K562 (cell line): ENCODE results near the gene COL7A1. TPM values are rescaled to one million over a fixed set of nuclear protein-coding genes. Genes with fewer than 3 reads are reported as not detected.

Experiments
- BRCA1 ChIP-seq, 2 experiments: fragments of 450-650 bp in 1 of 2; sonication (generic) in 1 of 2; formaldehyde crosslinking in 1 of 2; IDR thresholded peaks; 2 replicates each; pipeline versions ENCODE4 v1.5.0 to v1.6.1; 2017 to 2020; ENCODE audit warnings: mild to moderate bottlenecking in 1 of 2, missing genetic modification reagents in 1 of 2
- BRD4 ChIP-seq: fragments of 200-600 bp; sonication (generic); IDR thresholded peaks from 2 replicates; pipeline ENCODE4 v1.6.1; 2017; ENCODE audit warnings: inconsistent platforms
- CBX8 ChIP-seq: fragments of 200-600 bp; sonication (generic); IDR thresholded peaks from 2 replicates; pipeline ENCODE4 v1.6.1; 2012; ENCODE audit warnings: borderline replicate concordance, mixed run types, low read depth, mild to moderate bottlenecking, moderate library complexity, mixed read lengths, low read length, control low read depth, inconsistent platforms; ENCODE audit not compliant: poor library complexity, severe bottlenecking; ENCODE audit errors: extremely low read depth
- DPF2 ChIP-seq: fragments of 450-650 bp; IDR thresholded peaks from 2 replicates; pipeline ENCODE4 v1.6.1; 2016
- ELF1 ChIP-seq: fragments of 200-800 bp; sonication (Bioruptor generic); IDR thresholded peaks from 2 replicates; pipeline ENCODE4 v1.6.1; 2016; ENCODE audit warnings: missing genetic modification characterization, missing compliant biosample characterization
- ETV5 ChIP-seq: sonication (generic); formaldehyde crosslinking; IDR thresholded peaks from 2 replicates; pipeline ENCODE4 v1.4.0; 2020; ENCODE audit warnings: low read depth, mild to moderate bottlenecking, missing genetic modification reagents
- HMG20B ChIP-seq: fragments of 250-450 bp; sonication (Bioruptor Pico); IDR thresholded peaks from 2 replicates; pipeline ENCODE4 v1.5.0; 2021; ENCODE audit warnings: mild to moderate bottlenecking
- KHSRP ChIP-seq: fragments of 450-650 bp; IDR thresholded peaks from 2 replicates; pipeline ENCODE4 v1.6.1; 2017
- LARP7 ChIP-seq: fragments of 450-650 bp; IDR thresholded peaks from 2 replicates; pipeline ENCODE4 v1.6.1; 2016
- MCM5 ChIP-seq: fragments of 450-650 bp; IDR thresholded peaks from 2 replicates; pipeline ENCODE4 v1.6.1; 2016; ENCODE audit warnings: low read depth
- MTF1 ChIP-seq: fragments of 250-450 bp; sonication (Bioruptor Pico); IDR thresholded peaks from 2 replicates; pipeline ENCODE4 v1.9.0; 2021; ENCODE audit warnings: moderate library complexity, mild to moderate bottlenecking, inconsistent platforms, borderline replicate concordance
- NFATC3 ChIP-seq: fragments of 450-650 bp; IDR thresholded peaks from 2 replicates; pipeline ENCODE4 v1.6.1; 2017; ENCODE audit warnings: mild to moderate bottlenecking
- NFIX ChIP-seq: fragments of 250-450 bp; sonication (Bioruptor Pico); IDR thresholded peaks from 2 replicates; pipeline ENCODE4 v1.4.0; 2020; ENCODE audit warnings: low read depth, mild to moderate bottlenecking, moderate library complexity
- NR2C1 ChIP-seq, 2 experiments: fragments of 450-650 bp; IDR thresholded peaks; 2 replicates each; pipeline ENCODE4 v1.6.1; 2017; ENCODE audit warnings: mild to moderate bottlenecking in 2 of 2, antibody characterized with exemption in 1 of 2, inconsistent platforms in 1 of 2, missing compliant biosample characterization in 1 of 2, missing genetic modification characterization in 1 of 2
- POLR3A ChIP-seq: IDR thresholded peaks from 2 replicates; pipeline ENCODE4 v1.6.1; 2011; ENCODE audit warnings: borderline replicate concordance, mild to moderate bottlenecking, moderate library complexity; ENCODE audit not compliant: insufficient read length, insufficient read depth; ENCODE audit errors: extremely low read depth
- RBM22 ChIP-seq: fragments of 200-400 bp; formaldehyde crosslinking; IDR thresholded peaks from 2 replicates; pipeline ENCODE4 v1.6.1; 2018; ENCODE audit warnings: low read length, low read depth; ENCODE audit not compliant: poor library complexity, severe bottlenecking
- RBM39 ChIP-seq: fragments of 200-400 bp; formaldehyde crosslinking; optimal IDR thresholded peaks from 2 replicates; pipeline ENCODE3; 2018; ENCODE audit warnings: low read depth, low read length
- SREBF1 ChIP-seq: fragments of 150-350 bp; IDR thresholded peaks from 2 replicates; pipeline ENCODE4 v1.6.1; 2014; ENCODE audit warnings: antibody characterized with exemption, low read depth, low read length, borderline replicate concordance
- SRSF7 ChIP-seq: fragments of 200-400 bp; formaldehyde crosslinking; optimal IDR thresholded peaks from 2 replicates; pipeline ENCODE3; 2017; ENCODE audit warnings: mild to moderate bottlenecking, low read depth, low read length
- STAG1 ChIP-seq: sonication (generic); formaldehyde crosslinking; IDR thresholded peaks from 2 replicates; pipeline ENCODE4 v1.5.0; 2020; ENCODE audit warnings: missing genetic modification reagents, borderline replicate concordance
- TRIM28 ChIP-seq: fragments of 450-650 bp; IDR thresholded peaks from 2 replicates; pipeline ENCODE4 v1.6.1; 2017
- ZC3H11A ChIP-seq: IDR thresholded peaks from 2 replicates; pipeline ENCODE4 v1.6.1; 2012; ENCODE audit warnings: low read depth, low read length, improper control_type of control experiment
- ZFX ChIP-seq: sonication (generic); formaldehyde crosslinking; IDR thresholded peaks from 2 replicates; pipeline ENCODE4 v1.8.0; 2022; ENCODE audit warnings: mild to moderate bottlenecking, missing genetic modification reagents, moderate library complexity
- ZNF124 ChIP-seq: sonication (generic); formaldehyde crosslinking; IDR thresholded peaks from 2 replicates; pipeline ENCODE4 v1.8.1; 2022; ENCODE audit warnings: missing genetic modification reagents
- ZNF184 ChIP-seq: sonication (generic); formaldehyde crosslinking; IDR thresholded peaks from 2 replicates; pipeline ENCODE4 v1.5.0; 2020; ENCODE audit warnings: missing genetic modification reagents
- polyA plus RNA-seq, 8 experiments: library from polyadenylated mRNA; depleted of rRNA in 4 of 8; stranded (reverse) in 5 of 8; unstranded in 3 of 8; fragments of >200 nt; fragmentation: Nextera tagmentation in 2 of 8; fragmentation: Illumina TruSeq in 1 of 8; extraction: Ambion mirVana in 2 of 8; extraction: Trizol in 1 of 8; gene quantifications; 2 replicates each; pipeline versions ENCODE4 v1.2.1 to v1.2.3, GENCODE V29; 2011 to 2014; ENCODE audit warnings: inconsistent platforms in 1 of 8, missing spikeins in 1 of 8
- total RNA-seq, 7 experiments: library from RNA; depleted of rRNA in 6 of 7; stranded (reverse); fragments of >200 nt in 6 of 7; fragmentation: Illumina TruSeq in 2 of 7; extraction: Trizol in 2 of 7; gene quantifications; 2 replicates each; pipeline versions ENCODE4 v1.2.1 to v1.2.3, GENCODE V29; 2011 to 2021; ENCODE audit warnings: low replicate concordance in 1 of 7
- TF ChIP-seq, protein P1 (sequence below): sonication (generic); formaldehyde crosslinking; IDR thresholded peaks from 2 replicates; pipeline ENCODE4 v1.8.1; 2023; ENCODE audit warnings: mild to moderate bottlenecking, missing genetic modification reagents
- TF ChIP-seq, protein P2 (sequence below), 2 experiments: fragments of 200-800 bp in 1 of 2; sonication (Bioruptor generic) in 1 of 2; sonication (generic) in 1 of 2; formaldehyde crosslinking in 1 of 2; IDR thresholded peaks in 1 of 2; conservative IDR thresholded peaks in 1 of 2; 2 replicates each; pipeline versions ENCODE4 v1.5.0 to v1.6.1; 2016 to 2020; ENCODE audit warnings: missing compliant biosample characterization in 1 of 2, missing genetic modification characterization in 1 of 2, missing genetic modification reagents in 1 of 2

Gene COL7A1
- total and polyA plus RNA-seq, 9 of the 15 experiments (the other 6 are each of a cell fraction or from before 2014, with no cell fraction given) = 0.09 to 0.66 (median 0.35) TPM; not detected in 3

DNA sequence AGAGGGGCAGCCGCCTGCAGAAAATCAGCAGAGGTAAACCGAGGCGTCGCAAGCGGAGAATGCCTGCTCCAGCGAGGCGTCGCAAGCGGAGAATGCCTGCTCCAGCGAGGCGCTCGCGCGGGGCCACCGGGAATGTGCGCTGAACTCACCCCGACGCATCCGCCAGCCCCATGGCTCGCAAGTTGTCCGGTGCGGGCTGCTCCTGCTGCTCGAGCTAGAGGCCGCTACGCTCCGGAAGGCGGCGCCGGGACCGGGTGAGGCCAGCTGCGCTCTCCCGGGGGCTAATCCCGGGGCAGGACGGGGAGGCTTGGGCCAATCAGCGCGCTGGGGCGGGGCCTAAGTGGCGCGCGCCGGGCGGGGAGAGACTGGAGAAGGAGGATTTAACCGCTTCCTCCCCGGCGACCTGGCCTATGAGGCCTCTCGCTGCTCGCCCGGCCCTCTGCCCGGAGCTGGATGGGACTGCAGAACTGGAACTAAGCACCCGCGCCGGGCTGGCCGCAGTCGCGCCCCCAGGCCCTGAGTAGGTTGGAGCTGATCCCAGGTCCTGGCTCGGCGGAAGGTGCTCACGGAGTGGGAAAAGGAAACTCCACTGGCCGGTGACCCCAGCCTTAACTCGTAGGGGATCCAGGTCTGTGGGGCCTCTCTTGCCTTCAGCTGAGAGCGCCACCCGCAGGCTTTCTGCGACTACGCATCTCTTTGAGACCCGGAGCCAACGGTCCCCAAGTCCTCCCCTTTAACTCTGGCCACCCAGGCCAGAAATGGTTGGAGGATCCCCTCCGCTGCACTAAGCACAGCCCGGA, 40.3 kb upstream of the COL7A1 start, which contains the start of gene SLC26A6 (continued):
- TF ChIP-seq DPF2 (no peak), ZNF184 (CRISPR knock-in tag) (no peak), NFATC3 (no peak), STAG1 (CRISPR knock-in tag) (no peak), BRCA1 (IDR thresholded peaks at IDR 0.05) (no peak), BRCA1 (CRISPR knock-in tag; IDR thresholded peaks at IDR 0.05) (no peak), HMG20B (no peak), TRIM28 (no peak), BRD4 (no peak), LARP7 (no peak), POLR3A (no peak), SREBF1 (no peak), NFIX (no peak), ETV5 (CRISPR knock-in tag) (no peak; the same call in 1 of the 2 replicates), RBM22 (no peak), CBX8 (no peak), ZFX (peak; percentile 84), MCM5 (no peak), ELF1 (tag) (no peak), ZNF124 (CRISPR knock-in tag) (no peak), ZC3H11A (no peak), NR2C1 (IDR thresholded peaks at IDR 0.05) (no peak; the same call in 1 of the 2 replicates), NR2C1 (tag; IDR thresholded peaks at IDR 0.05) (no peak), MTF1 (CRISPR knock-in tag) (no peak), RBM39 (no peak), KHSRP (no peak), SRSF7 (no peak)
- TF ChIP-seq, protein P1, sequence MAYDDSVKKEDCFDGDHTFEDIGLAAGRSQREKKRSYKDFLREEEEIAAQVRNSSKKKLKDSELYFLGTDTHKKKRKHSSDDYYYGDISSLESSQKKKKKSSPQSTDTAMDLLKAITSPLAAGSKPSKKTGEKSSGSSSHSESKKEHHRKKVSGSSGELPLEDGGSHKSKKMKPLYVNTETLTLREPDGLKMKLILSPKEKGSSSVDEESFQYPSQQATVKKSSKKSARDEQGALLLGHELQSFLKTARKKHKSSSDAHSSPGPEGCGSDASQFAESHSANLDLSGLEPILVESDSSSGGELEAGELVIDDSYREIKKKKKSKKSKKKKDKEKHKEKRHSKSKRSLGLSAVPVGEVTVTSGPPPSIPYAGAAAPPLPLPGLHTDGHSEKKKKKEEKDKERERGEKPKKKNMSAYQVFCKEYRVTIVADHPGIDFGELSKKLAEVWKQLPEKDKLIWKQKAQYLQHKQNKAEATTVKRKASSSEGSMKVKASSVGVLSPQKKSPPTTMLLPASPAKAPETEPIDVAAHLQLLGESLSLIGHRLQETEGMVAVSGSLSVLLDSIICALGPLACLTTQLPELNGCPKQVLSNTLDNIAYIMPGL (CRISPR knock-in tag) = no peak
- TF ChIP-seq, protein P2, sequence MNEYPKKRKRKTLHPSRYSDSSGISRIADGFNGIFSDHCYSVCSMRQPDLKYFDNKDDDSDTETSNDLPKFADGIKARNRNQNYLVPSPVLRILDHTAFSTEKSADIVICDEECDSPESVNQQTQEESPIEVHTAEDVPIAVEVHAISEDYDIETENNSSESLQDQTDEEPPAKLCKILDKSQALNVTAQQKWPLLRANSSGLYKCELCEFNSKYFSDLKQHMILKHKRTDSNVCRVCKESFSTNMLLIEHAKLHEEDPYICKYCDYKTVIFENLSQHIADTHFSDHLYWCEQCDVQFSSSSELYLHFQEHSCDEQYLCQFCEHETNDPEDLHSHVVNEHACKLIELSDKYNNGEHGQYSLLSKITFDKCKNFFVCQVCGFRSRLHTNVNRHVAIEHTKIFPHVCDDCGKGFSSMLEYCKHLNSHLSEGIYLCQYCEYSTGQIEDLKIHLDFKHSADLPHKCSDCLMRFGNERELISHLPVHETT (CRISPR knock-in tag; conservative IDR thresholded peaks at IDR 0.05 in 1 of 2, IDR thresholded peaks at IDR 0.05 in 1 of 2) = no peak
